ENCODE results near the gene ABHD3.

GRCh38 chr18:21664069-21664468 is 40.5 kb downstream of the ABHD3 start:
- TF ChIP-seq CTCF (conservative IDR thresholded peaks at IDR 0.05; ENCODE audit: low read depth, low read length) (no peak), EZH2 (IDR thresholded peaks at IDR 0.05; ENCODE audit: borderline replicate concordance, low read depth, low read length, poor library complexity, severe bottlenecking) (no peak)

Measured in A673 (cell line).